ENCODE results near the gene OAF. TPM values are rescaled to one million over a fixed set of nuclear protein-coding genes. Genes with fewer than 3 reads are reported as not detected.
A peak's percentile ranks its signal among the peaks of the same experiment; 100 is the strongest.

OAF gene
- total and polyA plus RNA-seq, 9 of the 15 experiments (the other 6 are each of a cell fraction or from before 2014, with no cell fraction given) = 1.1 to 21.6 (median 7.5) TPM

GRCh38 chr11:120224972-120225909, 14.4 kb downstream of the OAF start (continued):
- TF ChIP-seq ZNF778 (CRISPR knock-in tag; IDR thresholded peaks at IDR 0.05) = no peak
- no peak for TF ChIP-seq L3MBTL2 (IDR thresholded peaks at IDR 0.05)

- Histone ChIP-seq H2AFZ (ENCODE audit: low read depth, low read length) (no peak overlapping the region), H3K27me3 (ENCODE audit: control insufficient read depth in 2 of 2, insufficient read depth in 2 of 2, low read length in 2 of 2) (peaks cover 0 to 2% of the 10 kb centered on the region in 2 experiments; a peak in 1 of 5 replicates), H3K9ac (ENCODE audit: insufficient read depth in 1 of 2, low read depth in 2 of 2, low read length in 2 of 2) (peak overlapping the region in 1 of 2 experiments; percentile 63; a peak in 2 of 4 replicates), H4K20me1 (replicated peaks; ENCODE audit: control insufficient read depth, insufficient read depth, low read length) (peaks cover 15% of the 10 kb centered on the region; the same call in 1 of the 2 replicates), H3K9me1 (ENCODE audit: control insufficient read depth, insufficient read depth, low read length) (no peaks in the 10 kb centered on the region), H3K4me2 (ENCODE audit: insufficient read depth, low read length) (no peak overlapping the region), H3K4me1 (replicated peaks in 1 of 2; ENCODE audit: control insufficient read depth in 2 of 2, insufficient read depth in 2 of 2, low read length in 2 of 2) (peaks cover 0 to 7% of the 10 kb centered on the region in 2 experiments; a peak in 1 of 5 replicates), H3K9me3 (replicated peaks; ENCODE audit: control insufficient read depth, insufficient read depth, low read depth, low read length) (no peaks in the 10 kb centered on the region), H3K27ac (ENCODE audit: extremely low read depth, low read depth, low read length) (no peak overlapping the region), H3K4me3 (no peak overlapping the region), H3K79me2 (ENCODE audit: control insufficient read depth, insufficient read depth, low read length) (no peaks in the 10 kb centered on the region), H3K36me3 (ENCODE audit: control insufficient read depth, insufficient read depth, low read length) (no peaks in the 10 kb centered on the region)
- ChIA-PET POLR2A (interaction anchor here (0.5 to 1.2 kb wide), 2 partner anchors 52 to 77 kb away, joined by 3 to 4 read pairs; no protein-coding TSS in a partner anchor), CTCF (ENCODE audit: low intra/inter-chr PET ratio) (no interaction called here)
- intact Hi-C loops (cut with micrococcal nuclease) = no loop called here
- ATAC-seq = no peak
- BruUV-seq (replicated peaks) = no TSS peak
- WGBS (ENCODE audit: insufficient coverage, low coverage, missing lambda C conversion rate) = 42% methylated on average over 4 of the region's 5 CpGs
- DNase-seq (ENCODE audit: extremely low read depth in 1 of 4, low spot score in 3 of 4) = no peak
- in situ Hi-C loops (cut with MboI) = loop anchor here (5.0 kb wide), 1 partner anchor 54 kb away; no protein-coding TSS in a partner anchor
- no peak for FAIRE-seq
- TF ChIP-seq ZC3H8 (IDR thresholded peaks at IDR 0.05) (no peak), MXI1 (IDR thresholded peaks at IDR 0.05; ENCODE audit: low read depth, low read length) (no peak), ZNF316 (IDR thresholded peaks at IDR 0.05) (no peak), SIX5 (IDR thresholded peaks at IDR 0.05; ENCODE audit: borderline replicate concordance in 1 of 2, insufficient read depth in 1 of 2, low read depth in 1 of 2, low read length in 2 of 2) (no peak), ZNF398 (CRISPR knock-in tag; IDR thresholded peaks at IDR 0.05) (no peak), ARID4B (CRISPR knock-in tag; IDR thresholded peaks at IDR 0.05) (no peak), POLR2AphosphoS5 (IDR thresholded peaks at IDR 0.05; ENCODE audit: control insufficient read depth, insufficient read depth, low read depth, low read length) (no peak), KAT8 (IDR thresholded peaks at IDR 0.05; ENCODE audit: low read depth) (no peak), ZNF165 (CRISPR knock-in tag; IDR thresholded peaks at IDR 0.05; ENCODE audit: borderline replicate concordance) (no peak), YBX1 (IDR thresholded peaks at IDR 0.05) (no peak), RFX5 (IDR thresholded peaks at IDR 0.05; ENCODE audit: low read depth, low read length) (no peak), MCM2 (IDR thresholded peaks at IDR 0.05; ENCODE audit: low read depth) (no peak), ZNF212 (CRISPR knock-in tag; IDR thresholded peaks at IDR 0.05) (no peak)
Measured at GRCh38 chr11:120226242-120226641, 15.4 kb downstream of the OAF start.

Data from K562 (cell line).